GM12878 (cell line): ENCODE data around the gene UQCC5. TPM values are rescaled to one million over a fixed set of nuclear protein-coding genes. Genes with fewer than 3 reads are reported as not detected.

ENCODE experiments used
- ATAC-seq: fragments of 200-7000 bp; cut with Tn5 transposase; 3 replicates; pipeline ENCODE4 v1.9.1; 2020; ENCODE audit warnings: mild to moderate bottlenecking, moderate library complexity
- BruUV-seq: library from RNA; stranded (reverse); fragments of 400-500 nt; replicated peaks from 2 replicates; lab custom pipeline; 2021; lab: Mats Ljungman, UMichigan
- CTCF ChIA-PET: fragments of 300-600 bp; sonication (Branson Sonifier 250); formaldehyde crosslinking; extraction: SDS; loops from one replicate; lab custom pipeline; 2021; ENCODE audit warnings: inconsistent platforms; lab: Yijun Ruan, JAX
- POLR2A ChIA-PET: fragments of 350-600 bp; formaldehyde crosslinking; extraction: SDS; loops from one replicate; lab custom pipeline; 2021; ENCODE audit warnings: inconsistent platforms; lab: Charles Lee
- RAD21 ChIA-PET: fragments of 300-600 bp; sonication (Branson Sonifier 250); formaldehyde crosslinking; loops from one replicate; lab custom pipeline; 2023; ENCODE audit warnings: antibody characterized with exemption; ENCODE audit not compliant: unreplicated experiment; lab: Charles Lee
- SMC1A ChIA-PET: fragments of 300-600 bp; sonication (Branson Sonifier 250); formaldehyde crosslinking; loops from one replicate; lab custom pipeline; 2023; ENCODE audit not compliant: unreplicated experiment, uncharacterized antibody; lab: Charles Lee
- DNase-seq: peaks from one replicate; pipeline ENCODE4 v3.0.0-alpha.2; 2011; ENCODE audit warnings: low read depth, low spot score
- FAIRE-seq: peaks from 3 replicates; lab custom pipeline; 2011; peaks lifted over from hg19 to GRCh38; lab: Jason Lieb, UNC
- H2AFZ ChIP-seq: 2 replicates; pipeline ENCODE4 v1.6.0; 2011; ENCODE audit warnings: low read depth, low read length, control low read depth; ENCODE audit not compliant: control insufficient read depth
- H3K27ac ChIP-seq: 2 replicates; pipeline ENCODE4 v1.5.1; 2011; ENCODE audit warnings: control low read depth; ENCODE audit not compliant: control insufficient read depth, insufficient read depth
- H3K27me3 ChIP-seq, 2 experiments: replicated peaks in 1 of 2; 2 replicates each; pipeline versions ENCODE4 v1.6.0 to v1.6.1; 2011; ENCODE audit warnings: low read length in 1 of 2; ENCODE audit not compliant: control insufficient read depth in 2 of 2, insufficient read depth in 2 of 2
- H3K36me3 ChIP-seq, 2 experiments: 2 replicates each; pipeline ENCODE4 v1.5.1; 2011; ENCODE audit warnings: low read length in 1 of 2; ENCODE audit not compliant: control insufficient read depth in 2 of 2, insufficient read depth in 2 of 2
- H3K4me1 ChIP-seq: 2 replicates; pipeline ENCODE4 v1.6.1; 2011; ENCODE audit warnings: mild to moderate bottlenecking, low read length, moderate library complexity, mixed read lengths; ENCODE audit not compliant: control insufficient read depth, insufficient read depth
- H3K4me2 ChIP-seq: 2 replicates; pipeline ENCODE4 v1.6.0; 2011; ENCODE audit warnings: control low read depth; ENCODE audit not compliant: control insufficient read depth, insufficient read depth
- H3K4me3 ChIP-seq: fragments of 200-600 bp; sonication (generic); 2 replicates; pipeline ENCODE4 v1.5.1; 2016
- H3K79me2 ChIP-seq: 2 replicates; pipeline ENCODE4 v1.6.0; 2011; ENCODE audit warnings: low read length; ENCODE audit not compliant: control insufficient read depth, insufficient read depth
- H3K9ac ChIP-seq: 2 replicates; pipeline ENCODE4 v1.8.0; 2011; ENCODE audit warnings: low read length, control low read depth, mixed read lengths; ENCODE audit not compliant: control insufficient read depth, insufficient read depth
- H3K9me3 ChIP-seq: replicated peaks from 3 replicates; pipeline ENCODE4 v1.5.1; 2011; ENCODE audit warnings: mild to moderate bottlenecking, low read length; ENCODE audit not compliant: control insufficient read depth, insufficient read depth
- H4K20me1 ChIP-seq: 2 replicates; pipeline ENCODE4 v1.6.0; 2011; ENCODE audit not compliant: control insufficient read depth, insufficient read depth
- EED ChIP-seq: sonication (generic); IDR thresholded peaks from 2 replicates; pipeline ENCODE4 v1.6.1; 2016; ENCODE audit warnings: antibody characterized with exemption, low read depth
- GATAD2B ChIP-seq: fragments of 450-650 bp; conservative IDR thresholded peaks from 2 replicates; pipeline ENCODE4 v1.6.1; 2017; ENCODE audit warnings: low read depth, mild to moderate bottlenecking, moderate library complexity
- KAT2A ChIP-seq: conservative IDR thresholded peaks from 2 replicates; pipeline ENCODE4 v1.6.1; 2011; ENCODE audit warnings: low read depth, low read length; ENCODE audit not compliant: control insufficient read depth
- LARP7 ChIP-seq: fragments of 450-650 bp; IDR thresholded peaks from 2 replicates; pipeline ENCODE4 v1.6.1; 2017; ENCODE audit warnings: mild to moderate bottlenecking
- NFIC ChIP-seq: IDR thresholded peaks from 2 replicates; pipeline ENCODE4 v1.6.1; 2012; ENCODE audit warnings: low read depth, mild to moderate bottlenecking, inconsistent platforms, low read length, moderate library complexity
- RAD21 ChIP-seq: IDR thresholded peaks from 2 replicates; pipeline ENCODE4 v1.6.1; 2011; ENCODE audit warnings: mild to moderate bottlenecking, low read depth, low read length, moderate library complexity; ENCODE audit not compliant: insufficient read depth
- SMC3 ChIP-seq: IDR thresholded peaks from 2 replicates; pipeline ENCODE4 v1.6.1; 2011; ENCODE audit warnings: low read length, improper control_type of control experiment, borderline replicate concordance
- STAT3 ChIP-seq: IDR thresholded peaks from 2 replicates; pipeline ENCODE4 v1.6.1; 2011; ENCODE audit warnings: low read depth, low read length, improper control_type of control experiment
- ZBED1 ChIP-seq: IDR thresholded peaks from 2 replicates; pipeline ENCODE4 v1.6.1; 2016; ENCODE audit warnings: borderline replicate concordance
- WGBS: methylation state at CpG from one replicate; pipeline ENCODE4 v1.1.6; 2016; ENCODE audit warnings: low lambda C conversion rate; ENCODE audit not compliant: insufficient replicate concordance, insufficient coverage; ENCODE audit errors: missing lambda C conversion rate; 5-methylcytosine and 5-hydroxymethylcytosine counted together
- in situ Hi-C: fragments of 300-500 bp; cut with MboI; formaldehyde crosslinking; loops from 9 replicates; pipeline ENCODE4 v1.14.3; 2018; ENCODE audit warnings: mixed read lengths
- intact Hi-C: fragments of 100-400 bp; cut with micrococcal nuclease; formaldehyde crosslinking; loops from one replicate; pipeline ENCODE4 v1.14.2; 2022; ENCODE audit not compliant: unreplicated experiment
- polyA plus RNA-seq, 11 experiments: library from polyadenylated mRNA; depleted of rRNA in 4 of 11; unstranded in 6 of 11; stranded (reverse) in 5 of 11; fragments of >200 nt; fragmentation: Nextera tagmentation in 4 of 11; fragmentation: Illumina TruSeq in 1 of 11; extraction: Ambion mirVana in 4 of 11; extraction: Trizol in 1 of 11; gene quantifications; 1 replicate in 1 of 11; 2 replicates in 10 of 11; pipeline versions ENCODE4 v1.2.1 to v1.2.3, GENCODE V29; 2011 to 2016; ENCODE audit warnings: inconsistent platforms in 2 of 11, missing spikeins in 2 of 11, low read depth in 1 of 11
- total RNA-seq, 4 experiments: library from RNA; depleted of rRNA in 3 of 4; stranded (reverse); fragments of >200 nt in 3 of 4; fragmentation: Illumina TruSeq in 1 of 4; extraction: Trizol in 1 of 4; gene quantifications; 2 replicates each; pipeline versions ENCODE4 v1.2.1 to v1.2.3, GENCODE V29; 2013 to 2021
- TF ChIP-seq, protein P1 (sequence below): IDR thresholded peaks from 2 replicates; pipeline ENCODE4 v1.6.1; 2012; ENCODE audit warnings: low read depth, low read length, improper control_type of control experiment
- TF ChIP-seq, protein P2 (sequence below): fragments of 450-650 bp; formaldehyde crosslinking; IDR thresholded peaks from 2 replicates; pipeline ENCODE4 v1.4.0; 2020; ENCODE audit warnings: mild to moderate bottlenecking, moderate library complexity

The UQCC5 gene
- total and polyA plus RNA-seq, 10 of the 15 experiments (the other 5 are each of a cell fraction or from before 2014, with no cell fraction given): 15.1 to 84.8 (median 28.0) TPM

DNA sequence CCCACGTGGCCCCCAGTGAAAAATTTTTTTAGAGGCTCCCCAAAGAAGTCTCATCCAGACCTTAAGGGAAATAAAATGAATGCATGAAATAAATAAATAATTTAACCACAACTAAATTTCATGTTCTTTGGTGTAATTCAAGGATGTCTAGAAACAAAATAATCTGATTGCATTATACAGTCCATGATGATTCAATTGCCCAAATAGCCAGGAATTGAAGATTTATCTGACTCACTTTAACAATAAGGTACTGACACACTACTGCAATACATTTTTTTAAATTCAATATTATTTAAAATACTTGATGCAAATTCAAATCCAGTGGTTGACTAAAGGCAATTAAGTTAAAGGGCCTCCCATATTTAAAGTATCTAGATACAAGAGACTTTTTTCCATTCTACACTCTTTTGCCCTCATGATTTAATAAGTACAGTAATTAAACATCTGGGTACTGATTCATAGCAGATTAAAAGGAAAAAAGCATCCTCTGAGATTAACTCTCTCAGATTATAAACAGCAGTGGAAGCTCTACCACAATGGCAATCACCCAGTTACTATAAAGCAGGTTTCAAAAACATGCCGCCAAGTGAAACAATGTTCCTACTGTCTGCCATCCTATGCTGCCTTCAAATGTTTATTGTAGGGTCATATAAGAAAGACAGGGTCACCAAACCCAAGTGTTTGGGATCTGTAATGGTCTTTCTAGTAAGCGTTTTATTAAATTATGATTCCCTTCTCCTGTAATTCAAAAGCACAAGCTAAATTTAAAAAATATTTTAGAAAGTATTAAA lies 9.9 kb downstream of the UQCC5 start:
- no peak overlapping the region for H3K4me3 ChIP-seq
- TSS peak; percentile 54 for BruUV-seq
- FAIRE-seq: no peak
- ChIA-PET SMC1A (interaction anchor here (0.6 to 2.3 kb wide), 3 partner anchors 15 to 1010 kb away, joined by 3 to 6 read pairs (median 3); no protein-coding TSS in a partner anchor), RAD21 (interaction anchor here (0.7 kb wide), 1 partner anchor 11 kb away, joined by 3 read pairs; no protein-coding TSS in a partner anchor), POLR2A (interaction anchor here (0.6 kb wide), 1 partner anchor 23 kb away, joined by 4 read pairs; no protein-coding TSS in a partner anchor), CTCF (no interaction called here)
- WGBS: 64% methylated on average over 3 of the region's 3 CpGs
- in situ Hi-C loops: no loop called here
- H4K20me1 ChIP-seq: no peaks in the 10 kb centered on the region
- H3K9me3 ChIP-seq: no peaks in the 10 kb centered on the region
- H3K36me3 ChIP-seq: peaks cover 1 to 21% of the 10 kb centered on the region in 2 experiments; a peak in 3 of 4 replicates
- H2AFZ ChIP-seq: no peak overlapping the region
- DNase-seq: no peak
- no peaks in the 10 kb centered on the region for H3K4me1 ChIP-seq
- intact Hi-C loops: no loop called here
- no peak overlapping the region for H3K27ac ChIP-seq
- TF ChIP-seq, protein P1, sequence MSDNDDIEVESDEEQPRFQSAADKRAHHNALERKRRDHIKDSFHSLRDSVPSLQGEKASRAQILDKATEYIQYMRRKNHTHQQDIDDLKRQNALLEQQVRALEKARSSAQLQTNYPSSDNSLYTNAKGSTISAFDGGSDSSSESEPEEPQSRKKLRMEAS: no peak
- no peak for TF ChIP-seq SMC3
- no peaks in the 10 kb centered on the region for H3K27me3 ChIP-seq
- H3K4me2 ChIP-seq: no peak overlapping the region
- ATAC-seq: no peak
- no peaks in the 10 kb centered on the region; the same call in 1 of the 2 replicates for H3K79me2 ChIP-seq
- no peak overlapping the region for H3K9ac ChIP-seq

GRCh38 chr3:52547143-52547542 lies 10.7 kb downstream of the UQCC5 start:
- Histone ChIP-seq H3K79me2 (no peaks in the 10 kb centered on the region), H3K27me3 (no peaks in the 10 kb centered on the region), H3K9ac (no peak overlapping the region), H3K4me3 (no peak overlapping the region), H2AFZ (no peak overlapping the region), H3K36me3 (peaks cover 1 to 20% of the 10 kb centered on the region in 2 experiments; a peak in 2 of 4 replicates), H3K4me2 (no peak overlapping the region), H3K4me1 (no peaks in the 10 kb centered on the region), H3K9me3 (no peaks in the 10 kb centered on the region), H3K27ac (no peak overlapping the region), H4K20me1 (no peaks in the 10 kb centered on the region)
- intact Hi-C loops: no loop called here
- 38% methylated on average over 2 of the region's 2 CpGs for WGBS
- POLR2A ChIA-PET: no interaction called here
- DNase-seq (no peak), FAIRE-seq (peak; percentile 38), ATAC-seq (no peak)
- in situ Hi-C loops: no loop called here
- SMC1A ChIA-PET: interaction anchor here (0.6 to 2.3 kb wide), 3 partner anchors 14 to 1009 kb away, joined by 3 to 6 read pairs (median 3); no protein-coding TSS in a partner anchor
- RAD21 ChIA-PET: no interaction called here
- CTCF ChIA-PET: interaction anchor here (0.8 to 1.6 kb wide), 2 partner anchors 9 to 11 kb away, joined by 3 read pairs; no protein-coding TSS in a partner anchor
- BruUV-seq: no TSS peak
- TF ChIP-seq STAT3: no peak
- no peak for TF ChIP-seq KAT2A
- TF ChIP-seq LARP7: no peak
- no peak for TF ChIP-seq GATAD2B
- TF ChIP-seq, protein P2, sequence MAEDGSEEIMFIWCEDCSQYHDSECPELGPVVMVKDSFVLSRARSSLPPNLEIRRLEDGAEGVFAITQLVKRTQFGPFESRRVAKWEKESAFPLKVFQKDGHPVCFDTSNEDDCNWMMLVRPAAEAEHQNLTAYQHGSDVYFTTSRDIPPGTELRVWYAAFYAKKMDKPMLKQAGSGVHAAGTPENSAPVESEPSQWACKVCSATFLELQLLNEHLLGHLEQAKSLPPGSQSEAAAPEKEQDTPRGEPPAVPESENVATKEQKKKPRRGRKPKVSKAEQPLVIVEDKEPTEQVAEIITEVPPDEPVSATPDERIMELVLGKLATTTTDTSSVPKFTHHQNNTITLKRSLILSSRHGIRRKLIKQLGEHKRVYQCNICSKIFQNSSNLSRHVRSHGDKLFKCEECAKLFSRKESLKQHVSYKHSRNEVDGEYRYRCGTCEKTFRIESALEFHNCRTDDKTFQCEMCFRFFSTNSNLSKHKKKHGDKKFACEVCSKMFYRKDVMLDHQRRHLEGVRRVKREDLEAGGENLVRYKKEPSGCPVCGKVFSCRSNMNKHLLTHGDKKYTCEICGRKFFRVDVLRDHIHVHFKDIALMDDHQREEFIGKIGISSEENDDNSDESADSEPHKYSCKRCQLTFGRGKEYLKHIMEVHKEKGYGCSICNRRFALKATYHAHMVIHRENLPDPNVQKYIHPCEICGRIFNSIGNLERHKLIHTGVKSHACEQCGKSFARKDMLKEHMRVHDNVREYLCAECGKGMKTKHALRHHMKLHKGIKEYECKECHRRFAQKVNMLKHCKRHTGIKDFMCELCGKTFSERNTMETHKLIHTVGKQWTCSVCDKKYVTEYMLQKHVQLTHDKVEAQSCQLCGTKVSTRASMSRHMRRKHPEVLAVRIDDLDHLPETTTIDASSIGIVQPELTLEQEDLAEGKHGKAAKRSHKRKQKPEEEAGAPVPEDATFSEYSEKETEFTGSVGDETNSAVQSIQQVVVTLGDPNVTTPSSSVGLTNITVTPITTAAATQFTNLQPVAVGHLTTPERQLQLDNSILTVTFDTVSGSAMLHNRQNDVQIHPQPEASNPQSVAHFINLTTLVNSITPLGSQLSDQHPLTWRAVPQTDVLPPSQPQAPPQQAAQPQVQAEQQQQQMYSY (CRISPR knock-in tag): no peak
- TF ChIP-seq EED: no peak
- no peak for TF ChIP-seq RAD21
- TF ChIP-seq ZBED1: no peak
- no peak for TF ChIP-seq NFIC
